NCI-H748 (cell line): ENCODE results near the gene PSMD9.

Experiments used
- DNase-seq: peaks from one replicate; lab custom pipeline; 2025; ENCODE audit not compliant: unreplicated experiment; lab: John Stamatoyannopoulos, UW

Gene PSMD9

DNA sequence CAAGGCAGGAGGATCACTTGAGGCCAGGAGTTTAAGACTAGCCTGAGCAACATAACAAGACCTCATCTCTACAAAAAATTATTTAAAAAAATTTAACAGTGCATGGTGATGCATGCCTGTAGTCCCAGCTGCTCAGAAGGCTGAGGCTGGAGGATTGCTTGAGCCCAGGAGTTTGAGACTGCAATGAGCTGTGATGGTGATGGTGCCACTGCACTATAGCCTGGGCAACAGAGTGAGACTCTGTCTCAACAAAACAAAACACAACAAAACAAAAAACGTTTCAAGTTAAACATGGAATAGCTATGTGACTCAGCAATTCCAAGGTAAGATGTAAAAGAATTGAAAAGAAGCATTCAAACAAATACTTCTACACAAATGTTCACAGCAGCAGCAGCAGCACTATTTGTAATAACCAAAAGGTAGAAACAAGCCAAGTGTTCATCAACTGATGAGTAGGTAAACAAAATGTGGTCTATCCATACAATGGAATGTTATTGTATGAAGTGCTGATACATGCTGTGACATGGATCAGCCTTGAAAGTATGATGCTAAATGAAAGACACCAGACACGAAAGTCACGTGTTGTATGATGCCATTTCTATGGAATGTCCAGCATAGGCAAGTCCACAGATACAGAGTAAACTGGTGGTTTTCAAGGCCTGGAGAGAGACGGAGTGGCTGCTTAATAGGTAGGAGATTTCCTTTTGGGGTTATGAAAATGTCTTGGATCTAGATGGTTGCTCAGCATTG is 61.2 kb downstream of the PSMD9 start:
- no peak for DNase-seq

DNA sequence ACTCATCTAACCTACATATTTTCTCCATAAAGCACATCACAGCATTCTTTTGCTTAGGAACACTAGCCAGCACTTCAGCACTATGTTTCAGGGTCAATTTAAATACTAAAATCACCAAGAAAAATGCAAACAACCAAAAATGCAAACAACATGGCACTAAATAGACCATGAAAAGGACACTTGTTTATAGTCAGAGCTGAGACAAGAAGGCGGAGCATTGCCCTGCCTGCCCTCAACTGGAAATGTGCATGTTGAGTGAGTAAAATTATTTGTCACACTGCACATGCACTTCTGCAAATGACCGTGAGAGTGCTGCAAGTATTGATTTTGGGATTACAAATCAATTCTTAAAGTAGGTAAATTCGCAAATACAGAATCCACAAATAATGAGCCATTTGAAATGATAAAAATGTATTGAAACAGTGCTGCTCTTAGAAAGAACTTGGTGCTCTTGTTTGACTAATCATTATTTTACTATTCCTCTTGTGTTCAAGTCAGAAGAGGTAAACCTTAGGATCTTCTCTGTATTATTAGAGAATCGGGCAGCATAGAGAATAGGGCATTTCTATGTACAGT is 64.6 kb downstream of the PSMD9 start:
- DNase-seq = no peak

DNA sequence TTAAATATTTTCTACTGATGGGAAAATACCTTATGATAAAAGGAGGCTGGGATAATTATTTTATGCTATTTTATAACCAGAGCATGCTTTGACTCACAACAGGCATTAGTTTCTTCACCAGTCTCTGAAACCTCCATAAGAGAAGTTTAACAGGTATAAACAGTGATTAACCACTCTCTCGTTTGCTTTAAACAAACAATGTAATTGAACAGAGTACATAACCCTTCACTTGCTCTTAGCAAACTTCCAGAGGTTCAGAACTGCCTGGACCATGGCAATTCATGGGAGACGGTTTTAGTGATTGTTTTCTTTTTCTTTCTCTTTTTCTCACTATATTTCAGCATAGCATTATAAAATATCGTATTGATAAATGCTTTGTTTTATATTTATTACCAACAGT is 65.1 kb downstream of the PSMD9 start:
- peak; percentile 37 for DNase-seq

GRCh38 chr12:121955258-121956237 is 67.0 kb downstream of the PSMD9 start:
- peak; percentile 32 for DNase-seq

DNA sequence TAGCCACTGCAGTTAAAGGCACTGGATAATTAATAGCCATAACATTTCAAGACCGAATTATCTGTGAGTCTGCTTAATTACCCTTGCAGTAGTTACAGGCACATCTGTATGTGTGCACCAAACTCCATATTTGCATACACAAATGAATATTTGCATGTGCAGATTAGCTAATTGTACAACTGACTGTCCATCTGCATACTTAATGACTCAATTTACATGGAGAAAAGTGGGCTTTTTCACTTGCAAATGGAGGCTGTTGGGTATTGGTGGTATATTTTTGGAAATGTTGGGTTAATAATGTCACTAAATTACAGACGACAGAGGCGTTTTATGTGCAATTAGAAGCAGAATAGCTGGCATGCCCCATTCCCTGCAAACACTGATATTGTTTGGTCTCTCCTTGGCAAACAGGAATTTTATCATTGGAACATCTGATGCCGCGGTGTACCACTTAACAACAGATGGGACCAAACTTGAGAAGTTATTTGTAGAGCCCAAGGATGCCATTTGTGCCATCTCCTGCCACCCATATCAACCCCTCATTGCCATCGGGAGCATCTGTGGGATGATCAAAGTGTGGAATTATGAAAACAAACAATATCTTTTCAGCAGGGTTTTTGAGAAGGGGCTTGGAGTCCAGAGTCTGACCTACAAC is 69.4 kb downstream of the PSMD9 start:
- peak; percentile 39 for DNase-seq

DNA sequence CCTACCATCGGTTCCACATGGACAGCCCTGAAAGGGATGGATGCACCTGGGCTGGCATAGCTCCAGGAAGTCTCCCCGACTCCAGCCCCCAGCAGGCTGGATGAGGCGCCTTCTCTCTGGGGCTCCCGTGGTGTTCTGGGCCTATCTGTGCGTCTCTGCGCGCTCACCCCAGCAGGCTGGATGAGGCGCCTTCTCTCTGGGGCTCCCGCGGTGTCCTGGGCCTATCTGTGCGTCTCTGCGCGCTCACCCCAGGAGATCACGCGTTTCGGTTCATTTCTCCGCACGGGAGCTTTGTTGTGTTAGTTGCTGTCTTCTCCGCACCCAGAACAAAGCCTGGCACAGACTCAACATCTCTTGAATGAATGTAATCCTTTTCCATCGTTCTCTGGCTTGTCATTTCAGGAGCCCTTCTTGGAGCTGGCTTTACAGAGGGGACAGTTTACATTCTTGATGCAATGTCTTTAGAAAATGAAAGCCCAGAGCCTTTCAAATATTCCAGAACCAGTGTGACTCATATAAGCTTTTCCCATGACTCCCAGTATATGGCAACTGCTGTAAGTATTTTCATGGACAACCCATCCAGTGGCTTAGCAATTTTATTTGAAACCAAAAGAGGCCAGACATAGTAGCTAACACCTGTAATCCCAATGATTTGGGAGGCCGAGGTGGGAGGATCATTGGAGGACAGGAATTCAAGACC is 70.1 kb downstream of the PSMD9 start:
- peak; percentile 71 for DNase-seq

GRCh38 chr12:121960541-121960940 is 72.0 kb downstream of the PSMD9 start:
- no peak for DNase-seq

GRCh38 chr12:121961195-121961879 is 72.7 kb downstream of the PSMD9 start:
- DNase-seq = no peak

DNA sequence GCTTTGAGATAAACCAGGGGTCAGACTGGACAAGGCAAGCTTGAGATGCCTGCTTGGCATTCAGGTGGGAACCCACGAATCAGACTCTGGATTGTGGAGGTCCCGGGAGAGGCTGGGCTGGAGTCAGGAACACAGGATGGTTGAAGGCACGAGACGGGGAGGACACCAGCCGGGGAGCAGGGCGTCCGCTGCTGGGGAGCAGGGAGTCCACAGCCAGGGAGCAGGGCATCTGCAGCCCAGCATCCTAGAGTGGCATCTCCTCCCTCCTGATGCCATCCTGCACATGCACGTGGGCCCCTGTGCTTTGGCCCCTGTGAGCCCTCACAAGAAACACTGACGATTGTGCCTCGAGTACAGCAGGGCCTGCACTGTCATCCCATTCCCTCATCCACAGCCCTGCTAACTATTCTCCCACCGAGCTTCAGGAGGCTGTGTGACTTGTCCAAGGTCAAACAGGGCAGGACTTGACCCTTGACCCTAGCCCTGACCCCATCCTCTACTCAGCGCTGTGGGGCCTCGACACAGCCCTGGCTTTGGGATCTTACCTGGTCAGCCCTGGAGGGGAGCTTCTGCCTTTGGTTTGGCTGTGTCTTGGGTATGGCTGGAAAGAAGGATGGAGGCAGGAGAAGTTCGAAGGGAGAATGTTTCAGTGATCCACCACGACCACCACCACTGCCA is 74.9 kb downstream of the PSMD9 start:
- no peak for DNase-seq

DNA sequence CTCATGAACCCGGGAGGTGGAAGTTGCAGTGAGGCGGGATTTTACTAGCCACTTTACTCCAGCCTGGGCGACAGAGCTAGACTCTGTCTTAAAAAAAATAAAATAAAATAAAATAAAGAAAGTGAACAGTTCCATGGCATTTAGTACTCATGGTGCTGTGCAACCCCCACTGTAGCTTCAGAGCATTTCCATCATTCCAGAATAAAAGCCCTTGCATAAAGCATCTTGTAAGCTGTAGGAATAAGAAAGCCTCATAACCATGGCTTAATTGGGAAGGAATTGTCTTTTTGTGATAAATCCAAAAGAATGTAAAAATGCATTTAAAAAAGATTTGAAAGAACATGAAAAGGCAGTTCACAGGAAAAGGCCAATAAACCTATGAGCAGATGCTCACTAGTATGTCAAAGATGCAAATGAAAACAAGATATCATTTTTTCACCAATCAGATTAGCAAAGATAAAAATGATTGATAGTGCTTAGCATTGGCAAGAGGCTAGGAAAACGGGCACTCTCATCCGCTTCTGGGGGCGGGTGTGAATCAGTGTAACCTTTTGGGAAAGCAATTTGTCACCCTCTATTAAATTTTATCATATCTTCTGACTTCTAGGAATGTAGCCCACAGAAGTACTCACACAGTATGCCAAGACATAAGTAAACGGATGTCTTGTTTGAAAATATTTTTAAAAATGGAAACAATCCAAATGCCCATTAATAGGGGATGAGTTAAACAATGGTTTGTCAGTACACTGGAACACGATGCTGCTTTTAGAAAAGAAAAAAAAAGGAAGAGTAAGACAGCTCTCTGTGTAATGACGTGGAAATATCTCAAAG is 76.4 kb downstream of the PSMD9 start:
- no peak for DNase-seq

DNA sequence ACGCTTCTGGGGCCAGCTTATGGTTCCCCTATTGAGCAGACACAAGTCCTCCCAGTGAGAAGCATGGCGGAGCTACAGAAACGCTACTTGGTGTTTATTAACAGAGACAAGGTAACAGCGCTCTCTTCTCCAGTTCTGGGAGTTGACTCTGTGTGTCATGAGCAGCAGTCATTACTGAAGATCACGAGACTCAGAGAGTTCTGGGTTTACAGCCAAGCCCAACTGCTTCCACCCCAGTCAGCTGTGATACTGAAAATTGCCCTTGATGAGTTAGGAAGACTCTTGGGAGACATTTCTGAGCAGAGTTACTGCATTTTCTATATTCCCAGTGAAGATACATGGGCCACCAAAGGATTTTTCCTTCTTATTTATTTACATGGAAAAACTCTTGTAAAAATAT is 78.4 kb downstream of the PSMD9 start:
- no peak for DNase-seq
